Endothelial cell of umbilical vein (primary cell): ENCODE data around the gene LYSMD2. TPM values are rescaled to one million over a fixed set of nuclear protein-coding genes. Genes with fewer than 3 reads are reported as not detected.

Experiments used
- BruUV-seq: library from RNA; stranded (reverse); fragments of 400-500 nt; replicated peaks from 2 replicates; lab custom pipeline; 2021; lab: Mats Ljungman, UMichigan
- CTCF ChIA-PET: fragments of 300-600, 350-600 bp; sonication (Branson Sonifier 250); formaldehyde crosslinking; loops from one replicate; lab custom pipeline; 2021; ENCODE audit warnings: antibody characterized with exemption, inconsistent platforms; lab: Charles Lee
- POLR2A ChIA-PET: fragments of 300-600, 350-600 bp; sonication (Branson Sonifier 250); formaldehyde crosslinking; loops from one replicate; lab custom pipeline; 2021; ENCODE audit warnings: antibody characterized with exemption, inconsistent platforms; lab: Charles Lee
- DNase-seq: peaks from one replicate; pipeline ENCODE4 v3.0.0-alpha.2; 2011; ENCODE audit warnings: low read depth, low spot score
- FAIRE-seq: peaks from 2 replicates; lab custom pipeline; 2011; peaks lifted over from hg19 to GRCh38; lab: Jason Lieb, UNC
- H2AFZ ChIP-seq: 2 replicates; pipeline ENCODE4 v1.6.0; 2012; ENCODE audit warnings: low read depth, low read length, control low read depth, inconsistent platforms
- H3K27ac ChIP-seq: 2 replicates; pipeline ENCODE4 v1.5.1; 2011; ENCODE audit warnings: low read depth, mild to moderate bottlenecking, control low read depth, low read length, moderate library complexity; ENCODE audit not compliant: insufficient read depth
- H3K27me3 ChIP-seq, 2 experiments: 2 replicates each; pipeline versions ENCODE4 v1.6.0 to v1.6.1; 2011; ENCODE audit warnings: low read length in 2 of 2, mixed read lengths in 1 of 2; ENCODE audit not compliant: control insufficient read depth in 2 of 2, insufficient read depth in 2 of 2
- H3K36me3 ChIP-seq, 2 experiments: 2 replicates in 1 of 2; 3 replicates in 1 of 2; pipeline ENCODE4 v1.5.1; 2011; ENCODE audit warnings: low read length in 2 of 2, mild to moderate bottlenecking in 1 of 2, moderate library complexity in 1 of 2; ENCODE audit not compliant: control insufficient read depth in 2 of 2, insufficient read depth in 2 of 2; ENCODE audit errors: extremely low read depth in 1 of 2
- H3K4me1 ChIP-seq: 3 replicates; pipeline ENCODE4 v1.5.1; 2011; ENCODE audit warnings: mild to moderate bottlenecking, low read length; ENCODE audit not compliant: control insufficient read depth, insufficient read depth; ENCODE audit errors: extremely low read depth
- H3K4me2 ChIP-seq: 2 replicates; pipeline ENCODE4 v1.6.1; 2011; ENCODE audit warnings: low read length, control low read depth, mixed read lengths; ENCODE audit not compliant: insufficient read depth
- H3K4me3 ChIP-seq, 3 experiments: fragments of 200-600 bp in 1 of 3; sonication (generic), shearing (Covaris generic) in 1 of 3; replicated peaks in 1 of 3; 2 replicates each; pipeline ENCODE4 v1.5.1; 2011 to 2016; ENCODE audit warnings: control low read depth in 3 of 3, low read length in 3 of 3, mild to moderate bottlenecking in 2 of 3, inconsistent platforms in 1 of 3, low read depth in 1 of 3, moderate library complexity in 1 of 3; ENCODE audit not compliant: insufficient read depth in 1 of 3
- H3K79me2 ChIP-seq: 2 replicates; pipeline ENCODE4 v1.6.0; 2012; ENCODE audit warnings: low read length, inconsistent platforms; ENCODE audit not compliant: control insufficient read depth, insufficient read depth
- H3K9ac ChIP-seq: replicated peaks from 2 replicates; pipeline ENCODE3; 2011; ENCODE audit warnings: low read length, control low read depth; ENCODE audit not compliant: insufficient read depth; ENCODE audit errors: extremely low read depth
- H3K9me1 ChIP-seq: replicated peaks from 3 replicates; pipeline ENCODE4 v1.6.0; 2011; ENCODE audit warnings: mild to moderate bottlenecking, low read length; ENCODE audit not compliant: control insufficient read depth, insufficient read depth; ENCODE audit errors: extremely low read depth
- H3K9me3 ChIP-seq: replicated peaks from 2 replicates; pipeline ENCODE4 v1.5.1; 2012; ENCODE audit warnings: low read length, inconsistent platforms; ENCODE audit not compliant: control insufficient read depth, insufficient read depth
- H4K20me1 ChIP-seq: replicated peaks from 2 replicates; pipeline ENCODE3; 2011; ENCODE audit warnings: mild to moderate bottlenecking, low read length; ENCODE audit not compliant: control insufficient read depth, insufficient read depth; ENCODE audit errors: extremely low read depth
- EZH2 ChIP-seq: IDR thresholded peaks from 2 replicates; pipeline ENCODE4 v1.6.1; 2012; ENCODE audit warnings: borderline replicate concordance, low read depth, mild to moderate bottlenecking, moderate library complexity, low read length, inconsistent platforms; ENCODE audit not compliant: severe bottlenecking
- FOS ChIP-seq: IDR thresholded peaks from 2 replicates; pipeline ENCODE4 v1.6.1; 2011; ENCODE audit warnings: mild to moderate bottlenecking, low read length, moderate library complexity, borderline replicate concordance; ENCODE audit not compliant: insufficient read depth
- GATA2 ChIP-seq: IDR thresholded peaks from 2 replicates; pipeline ENCODE4 v1.7.0; 2011; ENCODE audit warnings: low read depth, mild to moderate bottlenecking, moderate library complexity, mixed read lengths, low read length; ENCODE audit not compliant: insufficient read length, insufficient read depth
- JUN ChIP-seq: IDR thresholded peaks from 2 replicates; pipeline ENCODE4 v1.6.1; 2011; ENCODE audit warnings: borderline replicate concordance, low read depth; ENCODE audit not compliant: insufficient read length, insufficient read depth
- MYC ChIP-seq: IDR thresholded peaks from one replicate; pipeline ENCODE4 v1.6.1; 2011; ENCODE audit warnings: mild to moderate bottlenecking, low read depth, low read length
- POLR2A ChIP-seq: IDR thresholded peaks from 2 replicates; pipeline ENCODE4 v1.6.1; 2012; ENCODE audit warnings: low read depth, mild to moderate bottlenecking, control low read depth, low read length
- POLR2AphosphoS5 ChIP-seq: IDR thresholded peaks from 2 replicates; pipeline ENCODE4 v1.6.1; 2012; ENCODE audit warnings: low read depth, mild to moderate bottlenecking, control low read depth, low read length, moderate library complexity; ENCODE audit not compliant: insufficient read depth
- dilution Hi-C: fragments of 300-500 bp; cut with MboI; formaldehyde crosslinking; loops from one replicate; pipeline ENCODE4 v1.15.0; 2019; ENCODE audit warnings: low sequenced_read_pairs; ENCODE audit not compliant: extremely low pct_ligation_motif_present
- intact Hi-C: fragments of 100-400 bp; cut with micrococcal nuclease; formaldehyde crosslinking; loops from one replicate; pipeline ENCODE4 v1.10.0; 2022
- polyA plus RNA-seq, 4 experiments: library from polyadenylated mRNA; depleted of rRNA in 3 of 4; stranded (reverse) in 3 of 4; unstranded in 1 of 4; fragments of >200 nt; gene quantifications; 2 replicates each; pipeline versions ENCODE4 v1.2.1 to v1.2.3, GENCODE V29; 2011 to 2012; ENCODE audit warnings: missing spikeins in 1 of 4
- total RNA-seq: library from RNA; stranded (reverse); gene quantifications from 2 replicates; pipeline ENCODE4 v1.2.3, GENCODE V29; 2021
- TF ChIP-seq, protein P1 (sequence below), 2 donors: IDR thresholded peaks; 1 replicate in 1 of 2; 2 replicates in 1 of 2; pipeline ENCODE4 v1.5.1; 2011; ENCODE audit warnings: low read length in 2 of 2, mild to moderate bottlenecking in 2 of 2, moderate library complexity in 2 of 2, control low read depth in 1 of 2, inconsistent platforms in 1 of 2, low read depth in 1 of 2; ENCODE audit not compliant: insufficient read depth in 1 of 2; ENCODE audit errors: extremely low read depth in 1 of 2
- TF ChIP-seq, protein P2 (sequence below): IDR thresholded peaks from 2 replicates; pipeline ENCODE4 v1.6.1; 2011; ENCODE audit not compliant: insufficient read depth, insufficient read length

Gene LYSMD2
- total and polyA plus RNA-seq, 2 donors (not counting 3 experiments of a cell fraction or from before 2014, with no cell fraction given), result 6.2 to 8.0 TPM

DNA sequence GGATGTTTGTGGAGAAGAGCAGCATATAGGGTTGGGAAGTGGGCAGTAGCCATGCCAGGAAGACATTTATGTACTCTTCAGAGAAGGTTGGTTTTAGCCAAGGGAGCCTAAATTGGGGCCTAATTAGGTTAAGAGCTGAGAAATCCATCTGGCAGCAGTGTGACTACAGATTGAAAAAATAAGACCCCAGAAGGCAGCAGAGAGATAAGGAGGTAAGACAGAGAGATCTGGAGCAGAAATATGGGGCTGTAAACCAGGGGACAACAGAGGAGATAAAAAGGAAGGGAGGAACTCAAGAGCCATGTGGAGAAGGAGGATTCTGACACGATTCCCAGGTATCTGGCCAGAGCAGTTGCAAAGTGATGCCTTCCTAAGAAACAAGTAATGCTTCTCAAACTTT lies 23.3 kb downstream of the LYSMD2 start:
- DNase-seq (no peak), FAIRE-seq (no peak)
- TF ChIP-seq FOS, result no peak
- no peak for TF ChIP-seq EZH2
- TF ChIP-seq, protein P1, sequence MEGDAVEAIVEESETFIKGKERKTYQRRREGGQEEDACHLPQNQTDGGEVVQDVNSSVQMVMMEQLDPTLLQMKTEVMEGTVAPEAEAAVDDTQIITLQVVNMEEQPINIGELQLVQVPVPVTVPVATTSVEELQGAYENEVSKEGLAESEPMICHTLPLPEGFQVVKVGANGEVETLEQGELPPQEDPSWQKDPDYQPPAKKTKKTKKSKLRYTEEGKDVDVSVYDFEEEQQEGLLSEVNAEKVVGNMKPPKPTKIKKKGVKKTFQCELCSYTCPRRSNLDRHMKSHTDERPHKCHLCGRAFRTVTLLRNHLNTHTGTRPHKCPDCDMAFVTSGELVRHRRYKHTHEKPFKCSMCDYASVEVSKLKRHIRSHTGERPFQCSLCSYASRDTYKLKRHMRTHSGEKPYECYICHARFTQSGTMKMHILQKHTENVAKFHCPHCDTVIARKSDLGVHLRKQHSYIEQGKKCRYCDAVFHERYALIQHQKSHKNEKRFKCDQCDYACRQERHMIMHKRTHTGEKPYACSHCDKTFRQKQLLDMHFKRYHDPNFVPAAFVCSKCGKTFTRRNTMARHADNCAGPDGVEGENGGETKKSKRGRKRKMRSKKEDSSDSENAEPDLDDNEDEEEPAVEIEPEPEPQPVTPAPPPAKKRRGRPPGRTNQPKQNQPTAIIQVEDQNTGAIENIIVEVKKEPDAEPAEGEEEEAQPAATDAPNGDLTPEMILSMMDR (IDR thresholded peaks at IDR 0.05; ENCODE audit: extremely low read depth in 1 of 2, insufficient read depth in 1 of 2, low read depth in 1 of 2, low read length in 2 of 2), result no peak
- TF ChIP-seq, protein P2, sequence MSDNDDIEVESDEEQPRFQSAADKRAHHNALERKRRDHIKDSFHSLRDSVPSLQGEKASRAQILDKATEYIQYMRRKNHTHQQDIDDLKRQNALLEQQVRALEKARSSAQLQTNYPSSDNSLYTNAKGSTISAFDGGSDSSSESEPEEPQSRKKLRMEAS, result no peak
- TF ChIP-seq POLR2AphosphoS5, result no peak
- TF ChIP-seq GATA2, result no peak
- no peak for TF ChIP-seq MYC
- no peak for TF ChIP-seq JUN
- TF ChIP-seq POLR2A, result no peak
- no peaks in the 10 kb centered on the region for H3K36me3 ChIP-seq
- H3K9ac ChIP-seq, result no peak overlapping the region
- no peaks in the 10 kb centered on the region for H3K9me1 ChIP-seq
- ChIA-PET POLR2A (no interaction called here), CTCF (interaction anchor here (2.0 kb wide), 1 partner anchor 62 kb away, joined by 5 read pairs; no protein-coding TSS in a partner anchor)
- no peaks in the 10 kb centered on the region for H3K9me3 ChIP-seq
- peaks cover 0 to 2% of the 10 kb centered on the region in 2 experiments for H3K27me3 ChIP-seq
- no peak overlapping the region for H3K4me3 ChIP-seq
- intact Hi-C loops (no loop called here), dilution Hi-C loops (no loop called here)
- no peak overlapping the region for H3K27ac ChIP-seq
- no peak overlapping the region for H2AFZ ChIP-seq
- no peaks in the 10 kb centered on the region for H3K4me1 ChIP-seq
- H3K79me2 ChIP-seq, result no peaks in the 10 kb centered on the region
- no peaks in the 10 kb centered on the region for H4K20me1 ChIP-seq
- no TSS peak for BruUV-seq
- no peak overlapping the region for H3K4me2 ChIP-seq
